Prostate gland (tissue), 2 donors: ENCODE results near the gene ERGIC3.

Source experiments
- CTCF ChIP-seq, 4 experiments: fragments of 200-600 bp in 2 of 4; fragments of 450-650 bp in 2 of 4; sonication (generic) in 2 of 4; IDR thresholded peaks; 1 replicate in 3 of 4; 2 replicates in 1 of 4; pipeline ENCODE4 v1.5.1; 2016 to 2019; ENCODE audit warnings: antibody characterized with exemption in 4 of 4, mild to moderate bottlenecking in 2 of 4, moderate library complexity in 2 of 4
- POLR2A ChIP-seq: fragments of 450-650 bp; IDR thresholded peaks from one replicate; pipeline ENCODE4 v1.6.1; 2016; ENCODE audit warnings: antibody characterized with exemption, mild to moderate bottlenecking
- POLR2AphosphoS5 ChIP-seq: sonication (generic); formaldehyde crosslinking; IDR thresholded peaks from one replicate; pipeline ENCODE4 v1.6.1; 2017; ENCODE audit warnings: antibody characterized with exemption

DNA sequence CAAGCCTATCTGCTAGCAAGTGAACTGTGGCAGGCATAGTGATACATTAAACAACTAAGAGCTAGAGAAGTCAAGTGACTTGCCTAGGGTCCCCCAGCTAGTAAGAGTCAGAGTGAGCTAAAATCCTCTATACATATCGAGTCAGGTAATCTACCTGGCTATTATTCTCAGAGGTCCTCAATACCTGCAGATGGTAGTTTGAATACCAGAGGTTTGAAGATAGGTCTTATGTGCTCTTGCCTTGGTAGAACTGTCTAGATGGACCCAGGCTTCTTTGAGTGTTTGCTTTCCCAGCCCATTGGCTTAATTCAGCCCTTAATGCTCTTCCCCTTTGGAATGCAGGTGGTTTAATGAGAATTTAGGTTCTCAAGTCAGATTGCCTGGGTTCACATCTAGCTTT, 1.1 kb downstream of the ERGIC3 start:
- no peak for TF ChIP-seq POLR2A
- TF ChIP-seq POLR2AphosphoS5 = no peak
- TF ChIP-seq CTCF (IDR thresholded peaks at IDR 0.05) = no peak
